GM21360 (cell line): Measurements from ENCODE around the gene MAGEH1.

Experiments
- ATAC-seq: cut with Tn5 transposase; IDR thresholded peaks from one replicate; pipeline ENCODE4 v1.9.1; 2021; ENCODE audit warnings: mild to moderate bottlenecking, moderate library complexity; ENCODE audit not compliant: unreplicated experiment

Gene MAGEH1

GRCh38 chrX:55490121-55490520 is 38.2 kb downstream of the MAGEH1 start:
- no peak for ATAC-seq

- ATAC-seq: no peak
Observed at GRCh38 chrX:55490974-55491373, 39.0 kb downstream of the MAGEH1 start.
